OCI-LY1 (cell line): ENCODE measurements around the gene HAT1.

Experiments
- EZH2 ChIP-seq: fragments of 200-600 bp; sonication (generic), shearing (Covaris generic); IDR thresholded peaks from 2 replicates; pipeline ENCODE4 v1.8.0; 2017; ENCODE audit warnings: borderline replicate concordance, mixed run types, mild to moderate bottlenecking, antibody characterized with exemption, low read length, moderate library complexity, mixed read lengths
- TF ChIP-seq, protein P1 (sequence below): fragments of 200-600 bp; sonication (generic), shearing (Covaris generic); IDR thresholded peaks from 2 replicates; pipeline ENCODE4 v1.5.1; 2017; ENCODE audit warnings: mild to moderate bottlenecking, antibody characterized with exemption, low read length, moderate library complexity, mixed read lengths

DNA sequence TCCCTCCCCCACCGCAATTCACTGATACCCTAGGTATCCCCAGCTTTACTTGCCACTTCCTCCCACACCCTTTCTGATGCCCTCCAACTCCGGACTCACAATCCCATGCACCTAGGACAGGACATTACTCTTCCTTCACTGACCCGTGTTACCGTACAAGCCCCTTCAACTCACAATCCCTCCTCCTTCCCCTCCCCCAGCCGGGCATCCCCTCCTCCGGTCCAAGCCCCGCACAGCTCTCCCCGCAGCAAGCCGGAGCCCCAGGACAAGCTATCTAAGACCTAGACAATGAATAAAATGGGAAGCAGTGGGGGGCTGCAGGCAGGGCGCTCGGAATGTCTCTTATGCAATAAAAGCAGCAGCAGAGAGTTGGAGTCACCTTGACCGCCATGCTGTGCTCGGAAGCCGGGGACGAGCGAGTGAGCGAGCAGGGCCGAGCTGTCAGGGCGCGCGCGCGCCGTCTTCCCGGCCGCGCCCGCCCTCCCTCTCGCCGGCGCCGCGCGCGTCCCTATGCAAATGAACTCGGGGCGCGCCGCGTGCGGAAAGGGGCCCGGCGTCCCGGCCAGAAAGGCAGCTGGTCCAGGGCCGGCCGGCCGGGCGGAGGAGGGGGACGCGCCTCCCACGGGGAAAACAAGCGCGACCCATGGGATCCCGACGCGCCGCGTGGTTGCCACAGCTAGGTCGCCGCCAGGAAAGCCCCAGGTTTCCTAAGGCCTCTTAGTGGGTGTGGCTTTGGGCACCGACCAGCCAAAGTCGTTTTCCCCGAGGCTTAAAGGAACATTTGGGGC lies 28.2 kb upstream of the HAT1 start, which contains the start of gene SLC25A12:
- TF ChIP-seq, protein P1, sequence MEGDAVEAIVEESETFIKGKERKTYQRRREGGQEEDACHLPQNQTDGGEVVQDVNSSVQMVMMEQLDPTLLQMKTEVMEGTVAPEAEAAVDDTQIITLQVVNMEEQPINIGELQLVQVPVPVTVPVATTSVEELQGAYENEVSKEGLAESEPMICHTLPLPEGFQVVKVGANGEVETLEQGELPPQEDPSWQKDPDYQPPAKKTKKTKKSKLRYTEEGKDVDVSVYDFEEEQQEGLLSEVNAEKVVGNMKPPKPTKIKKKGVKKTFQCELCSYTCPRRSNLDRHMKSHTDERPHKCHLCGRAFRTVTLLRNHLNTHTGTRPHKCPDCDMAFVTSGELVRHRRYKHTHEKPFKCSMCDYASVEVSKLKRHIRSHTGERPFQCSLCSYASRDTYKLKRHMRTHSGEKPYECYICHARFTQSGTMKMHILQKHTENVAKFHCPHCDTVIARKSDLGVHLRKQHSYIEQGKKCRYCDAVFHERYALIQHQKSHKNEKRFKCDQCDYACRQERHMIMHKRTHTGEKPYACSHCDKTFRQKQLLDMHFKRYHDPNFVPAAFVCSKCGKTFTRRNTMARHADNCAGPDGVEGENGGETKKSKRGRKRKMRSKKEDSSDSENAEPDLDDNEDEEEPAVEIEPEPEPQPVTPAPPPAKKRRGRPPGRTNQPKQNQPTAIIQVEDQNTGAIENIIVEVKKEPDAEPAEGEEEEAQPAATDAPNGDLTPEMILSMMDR, result no peak
- no peak for TF ChIP-seq EZH2
